Skin epidermis (tissue), 12 donors: ENCODE measurements around the gene FRMD1.

Experiments
- H3K27ac ChIP-seq, 21 experiments: fragments of 200-600 bp; sonication (generic) in 11 of 21; one replicate each; pipeline ENCODE4 v1.5.0; 2020; ENCODE audit warnings: mild to moderate bottlenecking in 3 of 21, inconsistent platforms in 2 of 21, moderate library complexity in 2 of 21
- H3K4me3 ChIP-seq, 7 experiments: fragments of 200-600 bp; sonication (generic) in 2 of 7; one replicate each; pipeline ENCODE4 v1.5.0; 2020; ENCODE audit warnings: inconsistent platforms in 2 of 7, mild to moderate bottlenecking in 2 of 7, moderate library complexity in 1 of 7

Gene FRMD1

GRCh38 chr6:168049277-168049676, 29.7 kb downstream of the FRMD1 start:
- H3K4me3 ChIP-seq = no peak overlapping the region
- no peak overlapping the region for H3K27ac ChIP-seq

- H3K4me3 ChIP-seq = no peak overlapping the region
- no peak overlapping the region for H3K27ac ChIP-seq
These were observed 30.3 kb downstream of the FRMD1 start for GRCh38 chr6:168048724-168049025.

- Histone ChIP-seq H3K27ac (no peak overlapping the region), H3K4me3 (no peak overlapping the region)
These were observed 30.9 kb downstream of the FRMD1 start for GRCh38 chr6:168047841-168048723.

GRCh38 chr6:168046696-168047095, 32.3 kb downstream of the FRMD1 start:
- H3K27ac ChIP-seq = no peak overlapping the region
- H3K4me3 ChIP-seq = no peak overlapping the region

GRCh38 chr6:168045706-168046620, 33.0 kb downstream of the FRMD1 start:
- H3K27ac ChIP-seq = peak overlapping the region in 1 of 21 experiments; percentile 43
- H3K4me3 ChIP-seq = no peak overlapping the region

GRCh38 chr6:168045141-168045691, 33.8 kb downstream of the FRMD1 start:
- Histone ChIP-seq H3K27ac (no peak overlapping the region), H3K4me3 (no peak overlapping the region)

GRCh38 chr6:168044521-168045130, 34.4 kb downstream of the FRMD1 start:
- Histone ChIP-seq H3K27ac (no peak overlapping the region), H3K4me3 (no peak overlapping the region)

- Histone ChIP-seq H3K27ac (no peak overlapping the region), H3K4me3 (no peak overlapping the region)
These were observed 35.1 kb downstream of the FRMD1 start for GRCh38 chr6:168043848-168044415.

- Histone ChIP-seq H3K27ac (no peak overlapping the region), H3K4me3 (no peak overlapping the region)
These were observed 35.7 kb downstream of the FRMD1 start for GRCh38 chr6:168043193-168043847.

- Histone ChIP-seq H3K4me3 (no peak overlapping the region), H3K27ac (no peak overlapping the region)
These were observed 36.4 kb downstream of the FRMD1 start for GRCh38 chr6:168042426-168043192.

GRCh38 chr6:168041928-168042327, 37.1 kb downstream of the FRMD1 start:
- H3K27ac ChIP-seq = no peak overlapping the region
- no peak overlapping the region for H3K4me3 ChIP-seq

GRCh38 chr6:168040856-168041496, 38.0 kb downstream of the FRMD1 start:
- no peak overlapping the region for H3K27ac ChIP-seq

GRCh38 chr6:168039849-168040248, 39.2 kb downstream of the FRMD1 start:
- no peak overlapping the region for H3K27ac ChIP-seq
- no peak overlapping the region for H3K4me3 ChIP-seq

More at GRCh38 chr6:168040856-168041496, 38.0 kb downstream of the FRMD1 start:
- no peak overlapping the region for H3K4me3 ChIP-seq

GRCh38 chr6:168039301-168039700, 39.7 kb downstream of the FRMD1 start:
- H3K27ac ChIP-seq = peak overlapping the region in 1 of 21 experiments; percentile 51

GRCh38 chr6:168038576-168039140, 40.4 kb downstream of the FRMD1 start:
- H3K27ac ChIP-seq = peak overlapping the region in 6 of 21 experiments; percentile 3 to 71 (median 48)
- no peak overlapping the region for H3K4me3 ChIP-seq

More at GRCh38 chr6:168039301-168039700, 39.7 kb downstream of the FRMD1 start:
- no peak overlapping the region for H3K4me3 ChIP-seq

- H3K27ac ChIP-seq = peak overlapping the region in 9 of 21 experiments; percentile 3 to 71 (median 49)
These were observed 41.2 kb downstream of the FRMD1 start for GRCh38 chr6:168037856-168038255.

GRCh38 chr6:168037242-168037641, 41.8 kb downstream of the FRMD1 start:
- H3K4me3 ChIP-seq = no peak overlapping the region
- H3K27ac ChIP-seq = peak overlapping the region in 9 of 21 experiments; percentile 1 to 78 (median 60)

More at GRCh38 chr6:168037856-168038255, 41.2 kb downstream of the FRMD1 start:
- H3K4me3 ChIP-seq = no peak overlapping the region
